ENCODE data around the gene TEKT3. TPM values are rescaled to one million over a fixed set of nuclear protein-coding genes. Genes with fewer than 3 reads are reported as not detected.

Gene TEKT3
- polyA plus RNA-seq, 1 of the 3 experiments (the other 2 are of a cell fraction): 0.62 TPM

GRCh38 chr17:15377616-15378015 is 36.2 kb upstream of the TEKT3 start:
- Histone ChIP-seq H3K4me2 (no peak overlapping the region), H3K4me3 (ENCODE audit: low read depth in 2 of 2, low read length in 1 of 2) (no peak overlapping the region), H3K79me2 (ENCODE audit: insufficient read depth) (no peaks in the 10 kb centered on the region), H3K4me1 (ENCODE audit: control insufficient read depth in 1 of 2, insufficient read depth in 2 of 2, low read depth in 1 of 2, low read length in 1 of 2) (no peaks in the 10 kb centered on the region), H4K20me1 (ENCODE audit: insufficient read depth) (no peaks in the 10 kb centered on the region), H3K9ac (no peak overlapping the region), H3F3A (replicated peaks; ENCODE audit: insufficient read depth) (no peaks in the 10 kb centered on the region), H3K27me3 (ENCODE audit: insufficient read depth) (no peaks in the 10 kb centered on the region; the same call in 1 of the 2 replicates), H3K9me3 (no peaks in the 10 kb centered on the region), H3K27ac (ENCODE audit: low read depth in 2 of 2, low read length in 1 of 2) (peak overlapping the region in 1 of 2 experiments; percentile 34; a peak in 1 of 4 replicates), H3K36me3 (replicated peaks in 1 of 2; ENCODE audit: control insufficient read depth in 1 of 2, insufficient read depth in 2 of 2, low read length in 1 of 2) (no peaks in the 10 kb centered on the region), H2AFZ (ENCODE audit: low read depth) (peak overlapping the region; percentile 44; the same call in 1 of the 2 replicates), H3K9me2 (no peaks in the 10 kb centered on the region)
- TF ChIP-seq EZH2phosphoT487 (IDR thresholded peaks at IDR 0.05; ENCODE audit: borderline replicate concordance, low read depth) (no peak), ZBTB33 (IDR thresholded peaks at IDR 0.05; ENCODE audit: borderline replicate concordance, low read depth) (no peak), GATA2 (CRISPR knock-in tag; IDR thresholded peaks at IDR 0.05) (no peak), TAF1 (IDR thresholded peaks at IDR 0.05; ENCODE audit: borderline replicate concordance, low read depth, low read length) (no peak)
- no peak for DNase-seq
- ChIA-PET CTCF (interaction anchor here (2.2 kb wide), 1 partner anchor 126 kb away, joined by 8 read pairs; no protein-coding TSS in a partner anchor), POLR2A (no interaction called here)
- WGBS (ENCODE audit: low lambda C conversion rate): 66% methylated on average over 6 of the region's 6 CpGs

GRCh38 chr17:15377200-15377599 is 35.8 kb upstream of the TEKT3 start:
- H3K4me3 ChIP-seq (ENCODE audit: low read depth in 2 of 2, low read length in 1 of 2): no peak overlapping the region
- peak overlapping the region; percentile 44; the same call in 1 of the 2 replicates for H2AFZ ChIP-seq (ENCODE audit: low read depth)
- WGBS (ENCODE audit: low lambda C conversion rate): 76% methylated on average over 4 of the region's 4 CpGs
- no peaks in the 10 kb centered on the region for H3F3A ChIP-seq (replicated peaks; ENCODE audit: insufficient read depth)
- peak overlapping the region in 1 of 2 experiments; percentile 34; a peak in 1 of 4 replicates for H3K27ac ChIP-seq (ENCODE audit: low read depth in 2 of 2, low read length in 1 of 2)
- no peak for TF ChIP-seq CTCF (IDR thresholded peaks at IDR 0.05)
- no peak for TF ChIP-seq SMC3 (IDR thresholded peaks at IDR 0.05; ENCODE audit: low read depth, low read length)
- H3K9me3 ChIP-seq: no peaks in the 10 kb centered on the region
- no peaks in the 10 kb centered on the region for H3K36me3 ChIP-seq (replicated peaks in 1 of 2; ENCODE audit: control insufficient read depth in 1 of 2, insufficient read depth in 2 of 2, low read length in 1 of 2)
- DNase-seq: no peak
- H3K79me2 ChIP-seq (ENCODE audit: insufficient read depth): no peaks in the 10 kb centered on the region
- no peak overlapping the region for H3K9ac ChIP-seq
- no peaks in the 10 kb centered on the region for H3K9me2 ChIP-seq
- no peaks in the 10 kb centered on the region; the same call in 1 of the 2 replicates for H3K27me3 ChIP-seq (ENCODE audit: insufficient read depth)
- H4K20me1 ChIP-seq (ENCODE audit: insufficient read depth): no peaks in the 10 kb centered on the region
- ChIA-PET CTCF (interaction anchor here (2.2 kb wide), 1 partner anchor 126 kb away, joined by 8 read pairs; no protein-coding TSS in a partner anchor), POLR2A (no interaction called here)
- no peaks in the 10 kb centered on the region for H3K4me1 ChIP-seq (ENCODE audit: control insufficient read depth in 1 of 2, insufficient read depth in 2 of 2, low read depth in 1 of 2, low read length in 1 of 2)
- H3K4me2 ChIP-seq: no peak overlapping the region

All from SK-N-SH (cell line).